ENCODE results near the gene PTPN7. TPM values are rescaled to one million over a fixed set of nuclear protein-coding genes. Genes with fewer than 3 reads are reported as not detected.
A peak's percentile ranks its signal among the peaks of the same experiment; 100 is the strongest.
"Not testable (repeated sequence)": the region's sequence is repeated elsewhere in the genome, so short reads cannot be mapped to it uniquely, and the experiment has no call there.

Gene PTPN7
- not detected in 2 replicates for total RNA-seq (2014; rRNA removed; shearing (Covaris generic))
- not detected in 2 replicates for polyA plus RNA-seq (2015; cell fraction: cytosol; rRNA removed)
- not detected in 2 replicates for polyA plus RNA-seq (2015; cell fraction: nucleus; rRNA removed)

GRCh38 chr1:202160377-202160940 is at the start of gene PTPN7:
Gene PTPN7 (minus strand): TSS chr1:202160602. CDS start chr1:202159402, 1,200 bp downstream.
- DNase-seq (ENCODE audit: low read depth): no peak

GRCh38 chr1:202208351-202208857 is 48.0 kb upstream of the PTPN7 start:
- no peak for DNase-seq (ENCODE audit: low read depth)

GRCh38 chr1:202207292-202207691 is 46.9 kb upstream of the PTPN7 start:
- DNase-seq (ENCODE audit: low read depth): peak; percentile 61

GRCh38 chr1:202205523-202206190 is 45.3 kb upstream of the PTPN7 start:
- DNase-seq (ENCODE audit: low read depth): no peak

GRCh38 chr1:202204065-202204464 is 43.7 kb upstream of the PTPN7 start:
- DNase-seq (ENCODE audit: low read depth): no peak

GRCh38 chr1:202203238-202204039 is 43.0 kb upstream of the PTPN7 start:
- DNase-seq (ENCODE audit: low read depth): no peak

- no peak for DNase-seq (ENCODE audit: low read depth)
These were observed 42.2 kb upstream of the PTPN7 start for GRCh38 chr1:202202500-202203168.

GRCh38 chr1:202201971-202202370 is 41.6 kb upstream of the PTPN7 start:
- DNase-seq (ENCODE audit: low read depth): no peak

GRCh38 chr1:202201266-202201665 is 40.9 kb upstream of the PTPN7 start:
- DNase-seq (ENCODE audit: low read depth): no peak

GRCh38 chr1:202200669-202201068 is 40.3 kb upstream of the PTPN7 start:
- no peak for DNase-seq (ENCODE audit: low read depth)

- DNase-seq (ENCODE audit: low read depth): peak; percentile 39
These were observed 39.7 kb upstream of the PTPN7 start for GRCh38 chr1:202200112-202200548.

- DNase-seq (ENCODE audit: low read depth): no peak
These were observed 38.9 kb upstream of the PTPN7 start for GRCh38 chr1:202199040-202199889.

GRCh38 chr1:202198366-202198724 is 37.9 kb upstream of the PTPN7 start:
- DNase-seq (ENCODE audit: low read depth): no peak

GRCh38 chr1:202197653-202198365 is 37.4 kb upstream of the PTPN7 start:
- no peak for DNase-seq (ENCODE audit: low read depth)

GRCh38 chr1:202194328-202194648 is 33.9 kb upstream of the PTPN7 start:
- no peak for DNase-seq (ENCODE audit: low read depth)

- no peak for DNase-seq (ENCODE audit: low read depth)
These were observed 33.4 kb upstream of the PTPN7 start, which contains the start of gene LGR6 for GRCh38 chr1:202193614-202194327. Gene LGR6 (plus strand): TSS chr1:202193799. CDS start chr1:202193990, 191 bp downstream.

GRCh38 chr1:202192770-202193613 is 32.6 kb upstream of the PTPN7 start:
- DNase-seq (ENCODE audit: low read depth): peak; percentile 40

- not testable (repeated sequence) for DNase-seq (ENCODE audit: low read depth)
These were observed 31.0 kb upstream of the PTPN7 start for GRCh38 chr1:202191391-202191790.

Measured in HT1080 (cell line).